HG02588 (cell line): ENCODE data around the gene TMEM9.

Experiments
- ATAC-seq: cut with Tn5 transposase; IDR thresholded peaks from one replicate; pipeline ENCODE4 v1.9.1; 2021; ENCODE audit warnings: mild to moderate bottlenecking, moderate library complexity; ENCODE audit not compliant: unreplicated experiment

Gene TMEM9

DNA sequence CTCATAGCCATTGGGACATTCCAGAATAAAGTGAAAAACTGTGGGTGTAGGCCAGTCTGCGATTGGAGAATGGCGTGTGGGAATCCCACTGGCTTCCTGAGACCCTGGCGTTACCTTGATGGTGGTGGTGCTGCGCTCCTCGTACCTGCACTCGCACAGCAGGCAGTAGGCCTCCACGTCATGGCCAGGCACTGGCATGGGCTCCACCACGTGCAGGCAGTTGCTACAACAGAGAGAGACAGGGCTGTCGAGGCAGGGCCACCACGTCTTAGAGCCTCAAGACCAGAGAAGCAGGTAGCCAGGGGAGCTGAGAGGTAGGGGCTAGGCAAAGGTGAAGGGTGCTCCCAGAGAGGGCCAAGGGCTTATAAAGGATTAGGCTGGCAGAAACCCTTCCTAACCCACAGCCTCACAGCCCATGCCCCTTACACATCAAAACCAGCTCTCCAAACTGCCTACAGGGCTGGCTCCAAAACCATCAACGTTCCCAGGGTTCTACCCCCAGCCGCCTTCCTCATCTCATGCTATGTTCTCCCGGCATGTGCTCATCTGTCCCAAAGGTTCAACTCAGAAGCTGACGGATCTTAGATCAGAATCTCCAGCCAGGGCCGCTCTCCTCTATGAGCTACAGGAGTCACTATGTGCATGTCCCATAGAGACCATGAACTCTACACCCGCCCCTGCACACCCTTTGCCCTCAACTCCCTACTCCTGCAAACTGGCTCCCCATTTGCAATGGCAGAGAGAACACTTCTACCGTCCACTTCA, 7.5 kb downstream of the TMEM9 start:
- no peak for ATAC-seq

GRCh38 chr1:201145816-201146215, 8.5 kb downstream of the TMEM9 start:
- no peak for ATAC-seq

DNA sequence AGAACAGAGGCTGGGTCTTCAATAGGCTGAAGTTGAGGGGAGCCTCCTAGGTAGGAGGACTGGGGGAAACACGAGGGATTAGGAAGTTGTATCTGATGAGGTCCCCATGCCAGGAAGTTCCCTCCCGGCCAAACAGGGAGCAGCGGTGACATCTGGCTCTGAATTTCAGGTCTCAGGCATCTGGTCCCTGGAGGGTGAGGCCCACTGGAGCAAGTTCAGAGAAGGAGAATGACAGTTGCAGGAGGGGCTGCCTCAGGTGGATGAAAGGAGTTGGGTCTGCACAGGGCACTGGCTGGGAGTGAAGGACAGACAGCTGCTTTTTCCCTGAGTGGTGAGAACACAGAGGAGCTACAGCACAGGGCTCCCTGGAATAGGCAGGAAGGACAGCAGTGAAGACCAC, 9.1 kb downstream of the TMEM9 start:
- ATAC-seq = no peak

GRCh38 chr1:201144701-201145100, 9.6 kb downstream of the TMEM9 start:
- no peak for ATAC-seq

DNA sequence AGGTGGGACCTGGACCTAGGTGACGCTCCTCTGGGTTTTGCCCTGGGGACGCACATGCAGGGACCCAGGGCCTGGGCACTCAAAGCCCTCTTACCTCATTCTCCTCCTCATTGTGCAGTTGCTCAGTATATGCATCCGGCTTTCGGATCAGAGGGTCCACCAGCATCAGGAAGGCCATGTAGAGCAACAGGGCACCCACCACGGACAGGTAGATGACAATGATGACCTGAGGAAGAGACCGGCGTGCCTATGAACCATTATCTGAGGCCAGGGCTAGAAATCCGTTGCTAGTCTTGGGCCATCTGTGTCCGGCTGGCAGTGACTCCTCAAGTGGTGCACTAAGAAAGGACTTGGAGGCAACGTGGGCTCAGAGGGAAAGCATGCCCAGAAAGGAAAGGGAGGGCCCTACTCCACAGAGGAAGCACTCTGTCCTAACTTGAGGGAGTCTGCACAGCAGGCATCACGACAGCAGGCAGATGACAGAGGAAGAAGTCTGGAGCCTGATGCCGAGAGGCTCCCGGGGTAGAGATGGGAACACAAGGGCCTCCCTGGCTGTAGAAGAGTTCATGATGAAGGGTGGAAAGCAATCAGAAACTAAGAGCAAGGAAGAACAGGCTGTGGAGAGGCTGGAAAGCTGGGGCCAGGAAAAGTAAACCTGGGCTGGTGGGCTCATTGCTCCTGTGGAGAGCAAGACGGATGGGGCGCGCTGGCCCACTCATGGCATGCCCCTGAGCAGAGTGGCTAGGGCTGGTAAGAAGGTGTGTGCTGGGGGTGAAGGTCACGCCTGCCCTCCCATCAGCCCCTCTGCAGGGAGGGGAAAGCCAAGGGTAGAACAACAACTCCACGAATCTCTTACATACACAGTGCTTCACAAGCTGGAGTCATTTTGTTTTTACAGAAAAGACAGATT, 10.3 kb downstream of the TMEM9 start:
- ATAC-seq = no peak

DNA sequence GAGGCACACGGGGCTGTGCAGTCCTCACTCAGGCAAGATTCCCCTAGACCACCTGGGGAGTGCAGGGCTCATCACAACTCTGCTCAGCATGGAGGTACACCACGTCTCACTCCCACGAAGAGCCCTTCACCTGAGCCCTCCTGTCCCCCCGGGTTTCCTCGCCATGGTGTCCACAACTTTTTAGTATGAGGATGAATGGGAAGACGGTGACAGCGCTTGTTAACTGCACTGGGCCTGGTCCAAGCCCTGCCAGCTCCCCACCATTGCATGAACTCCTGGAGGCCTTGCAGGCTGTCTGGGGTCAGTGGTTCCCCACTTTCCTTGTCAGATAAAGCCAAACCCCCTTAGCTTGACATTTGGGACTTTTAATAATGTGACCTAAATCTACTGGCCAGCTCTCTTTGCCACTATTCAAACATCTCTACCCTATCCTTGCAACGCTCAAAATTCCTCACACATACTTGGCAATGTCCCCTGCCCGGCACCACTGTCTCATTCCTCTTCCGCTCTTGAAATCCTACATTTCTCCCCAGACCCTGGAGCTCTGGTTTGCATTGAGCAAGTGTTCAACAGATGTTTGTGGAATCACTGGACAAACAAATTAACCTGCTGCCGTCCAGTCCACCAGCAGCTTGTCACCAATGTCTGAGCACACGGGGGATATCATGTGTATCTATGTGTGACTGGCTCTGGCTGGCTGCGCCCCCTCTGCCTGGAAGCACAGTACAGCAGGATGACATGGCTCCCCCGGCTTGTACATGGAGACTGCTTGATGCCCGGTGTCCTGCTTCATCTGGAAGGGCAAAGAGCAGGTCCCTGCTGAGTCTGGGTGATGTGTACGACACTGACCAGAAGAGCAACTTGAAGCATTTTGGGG, 11.2 kb downstream of the TMEM9 start:
- no peak for ATAC-seq

- ATAC-seq = no peak
Observed at GRCh38 chr1:201142011-201142848, 12.0 kb downstream of the TMEM9 start.

- ATAC-seq = no peak
Observed at GRCh38 chr1:201141418-201141817, 12.9 kb downstream of the TMEM9 start.

- ATAC-seq = no peak
Observed at GRCh38 chr1:201140941-201141260, 13.4 kb downstream of the TMEM9 start.

- ATAC-seq = no peak
Observed at GRCh38 chr1:201140235-201140940, 13.9 kb downstream of the TMEM9 start.

DNA sequence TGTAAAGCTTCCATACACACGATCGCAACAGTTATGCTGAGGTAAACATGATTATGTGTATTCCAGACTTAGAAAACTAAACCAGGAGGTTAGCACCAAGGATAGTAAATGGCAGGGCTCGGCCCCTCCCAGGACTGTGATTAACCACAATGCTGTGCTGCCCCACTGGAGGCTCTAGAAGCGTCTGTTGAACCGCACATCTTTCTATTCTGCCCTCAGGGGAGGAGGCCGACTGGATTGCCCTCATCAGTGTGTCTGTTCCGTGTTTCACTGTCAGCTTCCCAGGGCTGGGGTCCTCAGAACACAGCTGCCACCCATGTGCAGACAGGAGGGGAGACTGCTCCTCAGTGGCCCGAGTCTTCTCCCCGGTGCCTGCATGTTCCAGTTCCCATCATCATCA, 14.5 kb downstream of the TMEM9 start:
- ATAC-seq = no peak

GRCh38 chr1:201139306-201139705, 15.0 kb downstream of the TMEM9 start:
- ATAC-seq = no peak

DNA sequence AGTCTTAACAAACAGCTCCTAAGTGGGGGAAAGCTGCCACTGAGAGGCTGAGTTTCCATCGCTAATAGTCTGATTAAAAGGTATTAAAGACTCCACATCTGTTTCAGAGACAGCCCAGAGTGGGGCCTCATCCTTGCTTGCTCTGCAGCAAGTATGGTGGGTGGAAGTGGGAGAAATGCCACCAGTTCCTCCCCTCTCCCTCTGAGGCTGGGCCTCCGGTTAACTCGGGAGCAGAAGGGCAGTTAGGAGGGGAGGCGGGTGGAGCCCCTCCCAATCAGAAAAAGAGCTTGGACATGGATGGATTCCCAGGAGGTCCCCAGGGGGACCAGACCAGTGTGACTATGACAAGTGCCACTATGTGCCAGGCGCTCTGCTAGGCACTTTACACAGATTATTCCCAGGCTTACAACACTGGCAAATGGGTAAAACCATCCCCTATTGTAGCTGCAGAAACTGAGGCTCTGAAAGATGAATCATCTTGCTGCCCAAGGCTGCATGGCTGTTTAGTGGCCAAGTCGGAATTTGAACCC, 15.9 kb downstream of the TMEM9 start:
- no peak for ATAC-seq

GRCh38 chr1:201137579-201138310, 16.5 kb downstream of the TMEM9 start:
- no peak for ATAC-seq

- no peak for ATAC-seq
Observed at GRCh38 chr1:201137024-201137392, 17.3 kb downstream of the TMEM9 start.

GRCh38 chr1:201136355-201137023, 17.8 kb downstream of the TMEM9 start:
- no peak for ATAC-seq

- ATAC-seq = no peak
Observed at GRCh38 chr1:201134405-201134804, 19.9 kb downstream of the TMEM9 start.

GRCh38 chr1:201131398-201131797, 22.9 kb downstream of the TMEM9 start:
- ATAC-seq = no peak
